ENCODE results near the gene C5orf46. TPM values are rescaled to one million over a fixed set of nuclear protein-coding genes. Genes with fewer than 3 reads are reported as not detected.
"Not testable (repeated sequence)": the region's sequence is repeated elsewhere in the genome, so short reads cannot be mapped to it uniquely, and the experiment has no call there.

The C5orf46 gene
- not detected in 2 replicates for total RNA-seq

GRCh38 chr5:147906326-147907095 lies at the start of gene C5orf46:
C5orf46 (minus strand) TSS chr5:147906538; CDS start chr5:147906501, 37 bp downstream.
- no peak within 1 kb of the TSS for H3K4me3 Mint-ChIP-seq
- DNase-seq (ENCODE audit: low spot score) = no peak
- H3K4me1 Mint-ChIP-seq (ENCODE audit: low read depth) = no peaks in the 10 kb centered on the region
- peaks cover 1% of the 10 kb centered on the region for H3K27me3 Mint-ChIP-seq (ENCODE audit: insufficient read depth)
- intact Hi-C loops (cut with micrococcal nuclease) = no loop called here
- no peak within 1 kb of the TSS for H3K27ac Mint-ChIP-seq
- no peaks in the 10 kb centered on the region for H3K36me3 Mint-ChIP-seq (ENCODE audit: low read depth)
- H3K9me3 Mint-ChIP-seq = no peaks in the 10 kb centered on the region

DNA sequence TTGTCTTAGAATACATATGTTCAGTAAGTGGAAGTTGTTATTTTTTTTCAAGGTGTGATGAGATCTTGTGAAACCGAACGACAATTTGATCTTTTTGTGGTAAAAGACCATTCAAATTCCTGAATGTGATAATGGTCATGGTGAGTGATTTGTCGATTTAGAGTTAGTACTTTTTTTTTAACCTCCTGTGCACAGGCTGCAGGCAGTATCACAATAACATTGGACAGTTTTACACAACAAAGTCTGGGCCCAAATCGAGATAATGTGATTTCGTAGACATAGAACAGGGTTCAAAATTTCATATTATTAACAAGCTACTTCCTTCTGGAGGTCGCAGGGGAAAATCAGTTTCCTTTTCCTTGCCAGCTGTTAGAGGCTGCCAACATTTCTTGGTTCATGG lies 48.6 kb upstream of the C5orf46 start:
- intact Hi-C loops (cut with micrococcal nuclease) = no loop called here
- H3K36me3 Mint-ChIP-seq (ENCODE audit: low read depth) = no peaks in the 10 kb centered on the region
- no peak overlapping the region for H3K4me3 Mint-ChIP-seq
- no peaks in the 10 kb centered on the region for H3K9me3 Mint-ChIP-seq
- H3K27ac Mint-ChIP-seq = no peak overlapping the region
- DNase-seq (ENCODE audit: low spot score) = no peak
- H3K4me1 Mint-ChIP-seq (ENCODE audit: low read depth) = no peaks in the 10 kb centered on the region
- no peaks in the 10 kb centered on the region for H3K27me3 Mint-ChIP-seq (ENCODE audit: insufficient read depth)

- no peak for DNase-seq (ENCODE audit: low spot score)
- intact Hi-C loops (cut with micrococcal nuclease) = loop anchor here (2.0 kb wide), 2 partner anchors 171 to 425 kb away; no protein-coding TSS in a partner anchor
- Mint-ChIP-seq H3K4me3 (no peak overlapping the region), H3K36me3 (ENCODE audit: low read depth) (no peaks in the 10 kb centered on the region), H3K27me3 (ENCODE audit: insufficient read depth) (no peaks in the 10 kb centered on the region), H3K4me1 (ENCODE audit: low read depth) (no peaks in the 10 kb centered on the region), H3K9me3 (no peaks in the 10 kb centered on the region), H3K27ac (no peak overlapping the region)
Measured at GRCh38 chr5:147949711-147950573, 43.6 kb upstream of the C5orf46 start.

DNA sequence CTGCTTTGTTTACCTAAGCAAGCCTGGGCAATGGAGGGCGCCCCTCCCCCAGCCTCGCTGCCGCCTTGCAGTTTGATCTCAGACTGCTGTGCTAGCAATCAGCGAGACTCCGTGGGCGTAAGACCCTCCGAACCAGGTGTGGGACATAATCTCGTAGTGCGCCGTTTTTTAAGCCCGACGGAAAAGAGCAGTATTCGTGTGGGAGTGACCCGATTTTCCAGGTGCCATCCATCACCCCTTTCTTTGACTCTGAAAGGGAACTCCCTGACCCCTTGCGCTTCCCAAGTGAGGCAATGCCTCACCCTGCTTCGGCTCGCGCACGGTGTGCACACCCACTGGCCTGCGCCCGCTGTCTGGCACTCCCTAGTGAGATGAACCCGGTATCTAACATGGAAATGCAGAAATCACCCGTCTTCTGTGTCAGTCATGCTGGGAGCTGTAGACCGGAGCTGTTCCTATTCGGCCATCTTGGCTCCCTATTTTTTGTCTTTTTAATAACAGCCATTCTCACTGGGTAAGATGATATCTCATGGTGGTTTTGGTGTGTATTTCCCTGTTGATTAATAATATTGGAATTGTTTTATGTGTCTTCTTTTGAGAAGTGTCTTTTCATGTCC lies 40.4 kb upstream of the C5orf46 start:
- intact Hi-C loops (cut with micrococcal nuclease); H3K4me1 Mint-ChIP-seq (ENCODE audit: low read depth); H3K4me3 Mint-ChIP-seq; H3K36me3 Mint-ChIP-seq (ENCODE audit: low read depth); H3K27ac Mint-ChIP-seq; DNase-seq (ENCODE audit: low spot score); H3K27me3 Mint-ChIP-seq (ENCODE audit: insufficient read depth); H3K9me3 Mint-ChIP-seq: not testable (repeated sequence)

GRCh38 chr5:147939431-147940114 lies 33.2 kb upstream of the C5orf46 start:
- Mint-ChIP-seq H3K4me3 (no peak overlapping the region), H3K4me1 (ENCODE audit: low read depth) (no peaks in the 10 kb centered on the region), H3K27ac (no peak overlapping the region), H3K9me3 (no peaks in the 10 kb centered on the region), H3K36me3 (ENCODE audit: low read depth) (no peaks in the 10 kb centered on the region), H3K27me3 (ENCODE audit: insufficient read depth) (no peaks in the 10 kb centered on the region)
- intact Hi-C loops (cut with micrococcal nuclease) = no loop called here
- no peak for DNase-seq (ENCODE audit: low spot score)

- no peak for DNase-seq (ENCODE audit: low spot score)
- Mint-ChIP-seq H3K27ac (no peak overlapping the region), H3K9me3 (no peaks in the 10 kb centered on the region), H3K27me3 (ENCODE audit: insufficient read depth) (peaks cover 2% of the 10 kb centered on the region), H3K4me3 (no peak overlapping the region), H3K4me1 (ENCODE audit: low read depth) (no peaks in the 10 kb centered on the region), H3K36me3 (ENCODE audit: low read depth) (no peaks in the 10 kb centered on the region)
- intact Hi-C loops (cut with micrococcal nuclease) = no loop called here
Measured at GRCh38 chr5:147935032-147935431, 28.7 kb upstream of the C5orf46 start.

DNA sequence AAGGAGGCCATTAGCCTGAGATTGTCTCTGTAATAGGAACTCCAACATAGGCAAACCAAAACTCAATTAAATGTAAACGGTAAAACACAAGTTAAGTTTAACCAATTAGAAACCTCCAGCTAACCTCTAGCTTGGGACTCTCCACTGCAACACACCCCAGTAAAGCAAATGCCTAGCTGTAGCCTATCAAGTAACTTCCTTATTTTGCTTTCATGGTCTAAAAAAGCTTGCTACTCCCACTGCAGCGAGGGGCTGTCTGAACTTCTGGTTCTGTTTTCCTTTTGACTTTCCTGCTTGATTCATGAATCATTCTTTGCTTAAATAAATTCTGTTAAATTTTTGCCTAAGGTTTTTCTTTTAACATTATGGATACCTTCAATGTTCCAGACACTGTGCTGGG lies 24.4 kb upstream of the C5orf46 start:
- intact Hi-C loops (cut with micrococcal nuclease) = loop anchor here (1.0 kb wide), 1 partner anchor 11 kb away; no protein-coding TSS in a partner anchor
- no peak for DNase-seq (ENCODE audit: low spot score)
- no peak overlapping the region for H3K4me3 Mint-ChIP-seq
- no peaks in the 10 kb centered on the region for H3K9me3 Mint-ChIP-seq
- no peak overlapping the region for H3K27ac Mint-ChIP-seq
- peaks cover 2% of the 10 kb centered on the region for H3K27me3 Mint-ChIP-seq (ENCODE audit: insufficient read depth)
- no peaks in the 10 kb centered on the region for H3K4me1 Mint-ChIP-seq (ENCODE audit: low read depth)
- H3K36me3 Mint-ChIP-seq (ENCODE audit: low read depth) = no peaks in the 10 kb centered on the region

DNA sequence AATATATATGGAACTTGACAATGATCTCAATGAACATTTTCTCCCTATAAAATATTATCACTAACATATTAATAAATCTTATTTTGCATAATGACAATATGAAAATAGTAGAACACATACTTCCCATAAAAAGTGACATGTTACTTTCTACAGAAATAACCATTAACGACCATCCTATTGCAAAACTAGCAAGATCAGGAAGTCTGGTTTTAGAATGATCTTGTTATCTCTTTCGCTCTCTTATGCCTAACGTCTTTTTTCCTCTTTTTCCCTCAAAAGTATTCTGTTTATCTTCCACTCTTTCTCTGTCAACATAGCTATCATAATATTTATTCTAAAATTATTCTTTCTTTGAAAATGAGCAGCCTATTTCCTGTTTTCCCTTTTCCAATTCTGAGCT lies 21.6 kb upstream of the C5orf46 start:
- Mint-ChIP-seq H3K27ac (no peak overlapping the region), H3K36me3 (ENCODE audit: low read depth) (no peaks in the 10 kb centered on the region), H3K9me3 (no peaks in the 10 kb centered on the region), H3K27me3 (ENCODE audit: insufficient read depth) (peaks cover 2% of the 10 kb centered on the region), H3K4me3 (no peak overlapping the region), H3K4me1 (ENCODE audit: low read depth) (no peaks in the 10 kb centered on the region)
- intact Hi-C loops (cut with micrococcal nuclease) = no loop called here
- DNase-seq (ENCODE audit: low spot score) = no peak

- Mint-ChIP-seq H3K9me3 (no peaks in the 10 kb centered on the region), H3K27me3 (ENCODE audit: insufficient read depth) (no peaks in the 10 kb centered on the region), H3K4me1 (ENCODE audit: low read depth) (no peaks in the 10 kb centered on the region), H3K27ac (no peak overlapping the region), H3K4me3 (no peak overlapping the region), H3K36me3 (ENCODE audit: low read depth) (no peaks in the 10 kb centered on the region)
- DNase-seq (ENCODE audit: low spot score) = no peak
- intact Hi-C loops (cut with micrococcal nuclease) = no loop called here
Measured at GRCh38 chr5:147925020-147925419, 18.7 kb upstream of the C5orf46 start.

DNA sequence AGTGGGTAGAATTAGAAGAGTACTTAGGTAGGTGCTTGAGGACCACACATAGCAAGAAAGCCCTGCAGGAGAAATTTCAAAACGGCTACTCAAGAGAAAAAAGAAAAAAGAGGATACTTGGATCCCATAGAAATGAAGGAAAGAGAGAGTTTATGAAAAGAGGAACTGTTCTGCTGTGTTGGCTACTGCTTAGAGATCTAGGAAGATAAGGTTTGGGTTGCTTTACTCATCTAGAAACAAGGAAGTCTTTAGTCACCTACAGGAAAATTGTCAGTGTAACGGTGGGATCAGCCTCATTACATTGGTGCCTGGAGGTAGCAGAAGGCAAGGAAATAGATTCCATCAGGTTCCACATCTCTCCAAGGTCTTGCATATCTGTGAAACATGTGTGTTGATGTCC lies 14.8 kb upstream of the C5orf46 start:
- no peak overlapping the region for H3K4me3 Mint-ChIP-seq
- no peaks in the 10 kb centered on the region for H3K4me1 Mint-ChIP-seq (ENCODE audit: low read depth)
- H3K9me3 Mint-ChIP-seq = no peaks in the 10 kb centered on the region
- H3K36me3 Mint-ChIP-seq (ENCODE audit: low read depth) = no peaks in the 10 kb centered on the region
- intact Hi-C loops (cut with micrococcal nuclease) = no loop called here
- DNase-seq (ENCODE audit: low spot score) = no peak
- no peak overlapping the region for H3K27ac Mint-ChIP-seq
- H3K27me3 Mint-ChIP-seq (ENCODE audit: insufficient read depth) = no peaks in the 10 kb centered on the region

DNA sequence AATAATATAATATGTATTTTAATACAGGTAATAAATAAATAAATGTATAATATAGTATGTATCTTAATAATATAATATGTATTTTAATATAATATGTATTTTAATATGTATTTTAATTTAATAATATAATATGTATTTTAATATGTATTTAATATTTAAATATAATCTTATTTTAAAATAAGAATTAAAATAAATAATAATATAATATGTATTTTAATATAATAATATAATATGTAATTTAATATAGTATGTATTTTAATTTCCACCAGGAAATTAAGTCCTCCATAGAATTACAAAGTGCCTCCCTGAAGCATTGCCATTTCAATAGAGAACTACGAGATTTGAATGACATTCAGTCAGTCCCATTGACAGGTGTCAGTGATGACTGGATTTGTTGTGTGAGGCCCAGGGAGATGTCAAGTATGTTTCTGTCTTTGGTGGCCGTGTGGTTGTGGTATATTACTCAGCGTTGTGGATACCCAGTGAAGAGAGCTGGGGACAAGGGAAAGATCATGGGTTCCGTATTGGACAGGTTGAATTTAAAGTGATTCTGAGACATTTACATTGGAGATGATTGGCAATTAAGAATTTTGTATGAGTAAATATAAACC lies 14.2 kb upstream of the C5orf46 start:
- Mint-ChIP-seq H3K4me3 (no peak overlapping the region), H3K9me3 (no peaks in the 10 kb centered on the region), H3K27ac (no peak overlapping the region), H3K4me1 (ENCODE audit: low read depth) (no peaks in the 10 kb centered on the region), H3K36me3 (ENCODE audit: low read depth) (no peaks in the 10 kb centered on the region), H3K27me3 (ENCODE audit: insufficient read depth) (no peaks in the 10 kb centered on the region)
- intact Hi-C loops (cut with micrococcal nuclease) = no loop called here
- DNase-seq (ENCODE audit: low spot score) = no peak

GRCh38 chr5:147918899-147919298 lies 12.6 kb upstream of the C5orf46 start:
- Mint-ChIP-seq H3K4me1 (ENCODE audit: low read depth) (no peaks in the 10 kb centered on the region), H3K36me3 (ENCODE audit: low read depth) (no peaks in the 10 kb centered on the region), H3K27ac (no peak overlapping the region), H3K4me3 (no peak overlapping the region), H3K27me3 (ENCODE audit: insufficient read depth) (no peaks in the 10 kb centered on the region), H3K9me3 (no peaks in the 10 kb centered on the region)
- DNase-seq (ENCODE audit: low spot score) = no peak
- intact Hi-C loops (cut with micrococcal nuclease) = no loop called here
